H9 (cell line): ENCODE data around the gene CD247. TPM values are rescaled to one million over a fixed set of nuclear protein-coding genes. Genes with fewer than 3 reads are reported as not detected.

Source experiments
- DNase-seq: peaks from one replicate; pipeline ENCODE4 v3.0.0-alpha.2; 2017
- H2AFZ ChIP-seq: one replicate; pipeline ENCODE4 v1.6.1; 2013; ENCODE audit warnings: mild to moderate bottlenecking, low read length, control low read depth, moderate library complexity
- H2AK5ac ChIP-seq: 2 replicates; pipeline ENCODE4 v1.6.1; 2013; ENCODE audit warnings: low read length, control low read depth, mixed read lengths; ENCODE audit not compliant: insufficient read length
- H2BK120ac ChIP-seq: one replicate; pipeline ENCODE4 v1.6.1; 2013; ENCODE audit warnings: low read depth, mild to moderate bottlenecking, low read length, control low read depth, inconsistent platforms; ENCODE audit not compliant: poor library complexity, severe bottlenecking
- H2BK12ac ChIP-seq: 2 replicates; pipeline ENCODE4 v1.6.1; 2013; ENCODE audit warnings: low read length, control low read depth, mixed read lengths, low read depth; ENCODE audit not compliant: insufficient read length
- H2BK15ac ChIP-seq: 2 replicates; pipeline ENCODE4 v1.6.1; 2013; ENCODE audit warnings: low read depth, low read length, control low read depth
- H2BK20ac ChIP-seq: one replicate; pipeline ENCODE4 v1.6.1; 2013; ENCODE audit warnings: low read depth, mild to moderate bottlenecking, low read length, control low read depth, inconsistent platforms; ENCODE audit not compliant: poor library complexity, severe bottlenecking
- H2BK5ac ChIP-seq: 2 replicates; pipeline ENCODE4 v1.6.1; 2013; ENCODE audit warnings: low read length, control low read depth, mixed read lengths; ENCODE audit not compliant: insufficient read length
- H3K14ac ChIP-seq: 2 replicates; pipeline ENCODE4 v1.6.1; 2013; ENCODE audit warnings: low read length, control low read depth; ENCODE audit not compliant: insufficient read depth
- H3K18ac ChIP-seq: 2 replicates; pipeline ENCODE4 v1.6.1; 2013; ENCODE audit warnings: low read depth, mild to moderate bottlenecking, mixed read lengths, low read length, control low read depth; ENCODE audit not compliant: insufficient read length
- H3K23ac ChIP-seq: 2 replicates; pipeline ENCODE4 v1.6.1; 2013; ENCODE audit warnings: low read length, control low read depth, mixed read lengths, low read depth; ENCODE audit not compliant: insufficient read length
- H3K23me2 ChIP-seq: 2 replicates; pipeline ENCODE4 v1.6.1; 2013; ENCODE audit warnings: low read depth, mild to moderate bottlenecking, mixed read lengths, low read length, control low read depth; ENCODE audit not compliant: insufficient read length, poor library complexity, severe bottlenecking
- H3K27ac ChIP-seq: 2 replicates; pipeline ENCODE4 v1.5.1; 2013; ENCODE audit warnings: low read length, control low read depth, mixed read lengths, low read depth; ENCODE audit not compliant: insufficient read length
- H3K27me3 ChIP-seq: 2 replicates; pipeline ENCODE4 v1.6.1; 2013; ENCODE audit warnings: low read length, control low read depth, inconsistent platforms; ENCODE audit not compliant: insufficient read depth
- H3K4ac ChIP-seq: 2 replicates; pipeline ENCODE4 v1.6.1; 2013; ENCODE audit warnings: low read depth, mild to moderate bottlenecking, control low read depth, inconsistent platforms, low read length, moderate library complexity
- H3K4me1 ChIP-seq: 2 replicates; pipeline ENCODE4 v1.6.1; 2013; ENCODE audit warnings: low read length, control low read depth, inconsistent platforms; ENCODE audit not compliant: insufficient read depth
- H3K4me2 ChIP-seq: 2 replicates; pipeline ENCODE4 v1.6.1; 2013; ENCODE audit warnings: low read length, control low read depth, mixed read lengths; ENCODE audit not compliant: insufficient read length, insufficient read depth
- H3K56ac ChIP-seq: 2 replicates; pipeline ENCODE4 v1.6.1; 2013; ENCODE audit warnings: low read depth, mild to moderate bottlenecking, mixed read lengths, low read length, control low read depth; ENCODE audit not compliant: insufficient read length
- H3K79me1 ChIP-seq: 2 replicates; pipeline ENCODE4 v1.6.1; 2013; ENCODE audit warnings: low read depth, mild to moderate bottlenecking, moderate library complexity, low read length, control low read depth, inconsistent platforms; ENCODE audit not compliant: insufficient read depth, poor library complexity, severe bottlenecking
- H3K79me2 ChIP-seq: 2 replicates; pipeline ENCODE4 v1.6.1; 2013; ENCODE audit warnings: low read length, control low read depth, inconsistent platforms; ENCODE audit not compliant: insufficient read depth
- H3K9ac ChIP-seq: 2 replicates; pipeline ENCODE4 v1.6.1; 2013; ENCODE audit warnings: low read length, control low read depth, mixed read lengths; ENCODE audit not compliant: insufficient read length; ENCODE audit errors: extremely low read depth
- H3K9me3 ChIP-seq: one replicate; pipeline ENCODE4 v1.6.1; 2013; ENCODE audit warnings: low read depth, low read length, inconsistent platforms; ENCODE audit not compliant: control insufficient read depth
- H3T11ph ChIP-seq: one replicate; pipeline ENCODE4 v1.6.1; 2013; ENCODE audit warnings: mild to moderate bottlenecking, low read length, control low read depth, inconsistent platforms
- H4K20me1 ChIP-seq: one replicate; pipeline ENCODE4 v1.6.1; 2013; ENCODE audit not compliant: control insufficient read depth, insufficient read length, insufficient read depth
- H4K5ac ChIP-seq: 2 replicates; pipeline ENCODE4 v1.6.1; 2013; ENCODE audit warnings: low read depth, mild to moderate bottlenecking, mixed read lengths, low read length, control low read depth; ENCODE audit not compliant: insufficient read length
- H4K8ac ChIP-seq: replicated peaks from 2 replicates; pipeline ENCODE4 v1.6.1; 2013; ENCODE audit warnings: low read length, control low read depth, mixed read lengths, low read depth; ENCODE audit not compliant: insufficient read length
- H4K91ac ChIP-seq: 2 replicates; pipeline ENCODE4 v1.6.1; 2013; ENCODE audit warnings: low read depth, mild to moderate bottlenecking, moderate library complexity, mixed read lengths, low read length, control low read depth; ENCODE audit not compliant: insufficient read length
- H3K27ac Mint-ChIP-seq, 3 experiments: 2 replicates in 2 of 3; 3 replicates in 1 of 3; pipeline ENCODE4 v1.8.0; 2020 to 2021; ENCODE audit warnings: mixed read lengths in 3 of 3, mild to moderate bottlenecking in 1 of 3, moderate library complexity in 1 of 3
- H3K27me3 Mint-ChIP-seq: 2 replicates; pipeline ENCODE4 v1.8.0; 2021; ENCODE audit warnings: low read depth, mild to moderate bottlenecking, moderate library complexity, mixed read lengths
- H3K36me3 Mint-ChIP-seq, 3 experiments: 2 replicates in 2 of 3; 3 replicates in 1 of 3; pipeline ENCODE4 v1.8.0; 2020 to 2021; ENCODE audit warnings: low read depth in 3 of 3, mixed read lengths in 3 of 3; ENCODE audit not compliant: insufficient read depth in 1 of 3
- H3K4me1 Mint-ChIP-seq, 2 experiments: 2 replicates each; pipeline ENCODE4 v1.8.0; 2020; ENCODE audit warnings: mixed read lengths in 2 of 2
- H3K4me3 Mint-ChIP-seq, 2 experiments: 2 replicates in 1 of 2; 3 replicates in 1 of 2; pipeline ENCODE4 v1.8.0; 2020 to 2021; ENCODE audit warnings: mild to moderate bottlenecking in 2 of 2, mixed read lengths in 2 of 2, moderate library complexity in 1 of 2
- H3K9me3 Mint-ChIP-seq, 2 experiments: 2 replicates in 1 of 2; 3 replicates in 1 of 2; pipeline ENCODE4 v1.8.0; 2020; ENCODE audit warnings: mild to moderate bottlenecking in 2 of 2, mixed read lengths in 2 of 2, moderate library complexity in 1 of 2
- WGBS: extraction: QIAGEN DNeasy Blood & Tissue Kit; methylation state at CpG from one replicate; pipeline ENCODE4 v1.1.7; 2013; ENCODE audit warnings: missing lambda C conversion rate, low lambda C conversion rate, mixed read lengths; ENCODE audit not compliant: insufficient read length; ENCODE audit errors: extremely low coverage; 5-methylcytosine and 5-hydroxymethylcytosine counted together
- total RNA-seq: library from RNA; stranded (reverse); gene quantifications from 2 replicates; pipeline ENCODE4 v1.2.1, GENCODE V29; 2021
- TF ChIP-seq, protein P1 (sequence below): fragments of 200-600 bp; sonication (generic); conservative IDR thresholded peaks from 3 replicates; pipeline ENCODE4 v1.8.0; 2021; ENCODE audit warnings: antibody characterized with exemption, mild to moderate bottlenecking

CD247 gene
- total RNA-seq, 1 experiment from 2014 or later: 1.2 TPM

DNA sequence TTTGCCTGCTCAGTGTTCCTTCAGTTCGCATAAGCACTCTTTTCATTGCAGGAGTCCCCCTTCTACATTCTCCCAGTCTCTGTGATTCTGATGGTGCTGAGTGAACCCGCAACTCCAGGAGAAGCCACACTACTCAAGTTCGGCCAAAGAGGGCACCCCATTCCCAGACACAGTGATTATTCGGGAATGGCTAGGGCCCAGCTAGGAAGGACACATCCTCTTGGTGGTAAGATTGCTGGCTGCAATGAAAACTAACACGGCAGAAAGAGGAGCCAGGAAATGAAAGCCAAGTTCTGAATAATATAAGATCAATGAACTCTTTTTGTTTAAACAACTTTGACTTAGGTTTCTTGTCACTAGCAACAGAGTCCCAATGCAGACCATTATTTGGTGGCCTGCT, 20.3 kb upstream of the CD247 start:
- no peak overlapping the region for H3T11ph ChIP-seq
- H2AK5ac ChIP-seq: no peak overlapping the region
- H3K4me1 ChIP-seq: no peaks in the 10 kb centered on the region
- H4K91ac ChIP-seq: no peak overlapping the region
- H4K5ac ChIP-seq: no peak overlapping the region
- H3K27ac ChIP-seq: no peak overlapping the region
- H2BK120ac ChIP-seq: no peak overlapping the region
- no CpG with 5 or more reads among the region's 5 CpGs for WGBS
- no peak overlapping the region for H3K14ac ChIP-seq
- H3K9ac ChIP-seq: no peak overlapping the region
- H2BK20ac ChIP-seq: no peak overlapping the region
- no peak overlapping the region for H2BK5ac ChIP-seq
- H3K27me3 Mint-ChIP-seq: no peaks in the 10 kb centered on the region; the same call in 1 of the 2 replicates
- H3K56ac ChIP-seq: no peak overlapping the region
- peak; percentile 76 for DNase-seq
- no peaks in the 10 kb centered on the region for H3K27me3 ChIP-seq
- H3K4me3 Mint-ChIP-seq: peak overlapping the region in 1 of 2 experiments; percentile 7; a peak in 1 of 5 replicates
- no peaks in the 10 kb centered on the region for H3K79me1 ChIP-seq
- no peaks in the 10 kb centered on the region for H3K23me2 ChIP-seq
- H2BK12ac ChIP-seq: no peak overlapping the region
- H3K18ac ChIP-seq: no peak overlapping the region
- H4K20me1 ChIP-seq: no peaks in the 10 kb centered on the region
- no peaks in the 10 kb centered on the region; a peak in 1 of 7 replicates for H3K36me3 Mint-ChIP-seq
- H3K4me1 Mint-ChIP-seq: peaks cover 11 to 12% of the 10 kb centered on the region in 2 experiments
- H3K27ac Mint-ChIP-seq: no peak overlapping the region
- no peaks in the 10 kb centered on the region for H3K9me3 Mint-ChIP-seq
- H2AFZ ChIP-seq: no peak overlapping the region
- no peak overlapping the region for H3K23ac ChIP-seq
- no peak overlapping the region for H3K4ac ChIP-seq
- no peak overlapping the region for H2BK15ac ChIP-seq
- H3K9me3 ChIP-seq: no peaks in the 10 kb centered on the region
- TF ChIP-seq, protein P1, sequence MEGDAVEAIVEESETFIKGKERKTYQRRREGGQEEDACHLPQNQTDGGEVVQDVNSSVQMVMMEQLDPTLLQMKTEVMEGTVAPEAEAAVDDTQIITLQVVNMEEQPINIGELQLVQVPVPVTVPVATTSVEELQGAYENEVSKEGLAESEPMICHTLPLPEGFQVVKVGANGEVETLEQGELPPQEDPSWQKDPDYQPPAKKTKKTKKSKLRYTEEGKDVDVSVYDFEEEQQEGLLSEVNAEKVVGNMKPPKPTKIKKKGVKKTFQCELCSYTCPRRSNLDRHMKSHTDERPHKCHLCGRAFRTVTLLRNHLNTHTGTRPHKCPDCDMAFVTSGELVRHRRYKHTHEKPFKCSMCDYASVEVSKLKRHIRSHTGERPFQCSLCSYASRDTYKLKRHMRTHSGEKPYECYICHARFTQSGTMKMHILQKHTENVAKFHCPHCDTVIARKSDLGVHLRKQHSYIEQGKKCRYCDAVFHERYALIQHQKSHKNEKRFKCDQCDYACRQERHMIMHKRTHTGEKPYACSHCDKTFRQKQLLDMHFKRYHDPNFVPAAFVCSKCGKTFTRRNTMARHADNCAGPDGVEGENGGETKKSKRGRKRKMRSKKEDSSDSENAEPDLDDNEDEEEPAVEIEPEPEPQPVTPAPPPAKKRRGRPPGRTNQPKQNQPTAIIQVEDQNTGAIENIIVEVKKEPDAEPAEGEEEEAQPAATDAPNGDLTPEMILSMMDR: peak; percentile 58
- no peak overlapping the region for H3K4me2 ChIP-seq
- no peaks in the 10 kb centered on the region for H3K79me2 ChIP-seq
- H4K8ac ChIP-seq: no peak overlapping the region
